ENCODE measurements around the gene SQSTM1.

SQSTM1 gene

GRCh38 chr5:179820483-179821297 is at the start of gene SQSTM1:
Gene SQSTM1, plus strand, starts transcription at chr5:179820905. Its CDS starts 32 bp downstream, at chr5:179820937.
- Histone ChIP-seq H3K4me3 (ENCODE audit: low read length in 2 of 2) (peak within 1 kb of the TSS; percentile 87 to 91), H3K9ac (ENCODE audit: low read depth in 1 of 2, low read length in 2 of 2) (peak within 1 kb of the TSS; percentile 95 to 98), H3K27me3 (ENCODE audit: control insufficient read depth in 2 of 2, insufficient read depth in 2 of 2, low read length in 2 of 2) (no peaks in the 10 kb centered on the region), H3K36me3 (ENCODE audit: control insufficient read depth in 2 of 2, insufficient read depth in 2 of 2, low read length in 2 of 2) (peaks cover 28 to 34% of the 10 kb centered on the region in 2 donors), H3K27ac (ENCODE audit: low read depth in 2 of 2, low read length in 2 of 2) (peak within 1 kb of the TSS; percentile 98 to 99), H3K9me3 (ENCODE audit: control insufficient read depth in 2 of 2, low read length in 2 of 2) (no peaks in the 10 kb centered on the region), H3K4me1 (ENCODE audit: control insufficient read depth in 2 of 2, insufficient read depth in 2 of 2, low read length in 2 of 2) (peaks cover 61 to 62% of the 10 kb centered on the region in 2 donors)

DNA sequence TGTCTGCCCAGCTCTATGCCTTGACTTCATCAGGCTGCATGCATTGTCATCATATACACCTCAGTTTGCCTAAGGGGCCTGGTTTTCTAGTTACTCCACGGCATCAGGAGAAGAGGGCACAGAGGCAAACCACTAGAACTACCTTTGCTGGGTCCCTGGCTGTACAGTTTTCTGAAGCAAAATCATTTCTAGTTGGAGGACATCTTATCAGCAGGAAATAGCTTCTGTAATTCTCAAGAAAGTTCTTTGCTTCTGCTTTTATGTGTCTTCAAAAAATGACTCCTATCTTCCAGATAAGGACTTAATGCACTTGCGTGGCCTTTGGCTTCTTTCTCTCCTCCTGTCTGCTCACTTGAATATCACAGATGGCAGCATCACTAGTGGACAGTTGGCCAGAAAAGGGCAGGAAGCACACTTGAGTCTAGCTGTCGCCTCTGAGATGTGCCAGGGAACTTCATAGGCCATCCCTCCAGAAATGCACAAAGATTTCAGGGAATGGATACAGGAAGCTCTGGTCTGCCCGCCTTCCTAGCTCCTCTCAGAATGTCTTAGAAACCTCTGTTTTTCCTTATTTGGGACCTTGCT is 49.3 kb upstream of the SQSTM1 start:
- peaks cover 70 to 71% of the 10 kb centered on the region in 2 donors for H3K36me3 ChIP-seq (ENCODE audit: control insufficient read depth in 2 of 2, insufficient read depth in 2 of 2, low read length in 2 of 2)
- H3K27me3 ChIP-seq (ENCODE audit: control insufficient read depth in 2 of 2, insufficient read depth in 2 of 2, low read length in 2 of 2): no peaks in the 10 kb centered on the region
- no peaks in the 10 kb centered on the region for H3K9me3 ChIP-seq (ENCODE audit: control insufficient read depth in 2 of 2, low read length in 2 of 2)
- H3K4me3 ChIP-seq (ENCODE audit: low read length in 2 of 2): no peak overlapping the region
- H3K4me1 ChIP-seq (ENCODE audit: control insufficient read depth in 2 of 2, insufficient read depth in 2 of 2, low read length in 2 of 2): peaks cover 3 to 5% of the 10 kb centered on the region in 2 donors
- no peak overlapping the region for H3K9ac ChIP-seq (ENCODE audit: low read depth in 1 of 2, low read length in 2 of 2)
- H3K27ac ChIP-seq (ENCODE audit: low read depth in 2 of 2, low read length in 2 of 2): no peak overlapping the region

DNA sequence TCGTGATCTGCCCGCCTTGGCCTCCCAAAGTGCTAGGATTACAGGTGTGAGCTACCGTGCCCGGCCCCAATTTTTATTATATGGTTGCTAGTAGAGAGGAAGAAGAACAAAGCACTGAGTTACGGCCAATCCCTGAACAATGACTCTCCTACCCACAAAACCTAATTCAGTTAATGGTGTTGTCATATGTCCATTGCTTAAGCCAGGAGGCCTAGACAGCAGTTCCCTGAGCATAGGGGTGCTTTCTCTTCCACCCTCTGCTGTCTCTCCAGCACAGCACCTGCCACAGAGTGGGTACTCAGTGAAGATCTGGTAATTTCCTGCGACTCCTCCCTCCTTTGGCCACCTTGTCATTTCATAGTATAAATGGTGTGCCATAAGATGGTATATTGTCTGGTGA is 48.4 kb upstream of the SQSTM1 start:
- H3K9me3 ChIP-seq (ENCODE audit: control insufficient read depth in 2 of 2, low read length in 2 of 2): no peaks in the 10 kb centered on the region
- no peaks in the 10 kb centered on the region for H3K27me3 ChIP-seq (ENCODE audit: control insufficient read depth in 2 of 2, insufficient read depth in 2 of 2, low read length in 2 of 2)
- H3K27ac ChIP-seq (ENCODE audit: low read depth in 2 of 2, low read length in 2 of 2): no peak overlapping the region
- peaks cover 2 to 5% of the 10 kb centered on the region in 2 donors for H3K4me1 ChIP-seq (ENCODE audit: control insufficient read depth in 2 of 2, insufficient read depth in 2 of 2, low read length in 2 of 2)
- peaks cover 66 to 67% of the 10 kb centered on the region in 2 donors for H3K36me3 ChIP-seq (ENCODE audit: control insufficient read depth in 2 of 2, insufficient read depth in 2 of 2, low read length in 2 of 2)
- H3K4me3 ChIP-seq (ENCODE audit: low read length in 2 of 2): no peak overlapping the region
- no peak overlapping the region for H3K9ac ChIP-seq (ENCODE audit: low read depth in 1 of 2, low read length in 2 of 2)

DNA sequence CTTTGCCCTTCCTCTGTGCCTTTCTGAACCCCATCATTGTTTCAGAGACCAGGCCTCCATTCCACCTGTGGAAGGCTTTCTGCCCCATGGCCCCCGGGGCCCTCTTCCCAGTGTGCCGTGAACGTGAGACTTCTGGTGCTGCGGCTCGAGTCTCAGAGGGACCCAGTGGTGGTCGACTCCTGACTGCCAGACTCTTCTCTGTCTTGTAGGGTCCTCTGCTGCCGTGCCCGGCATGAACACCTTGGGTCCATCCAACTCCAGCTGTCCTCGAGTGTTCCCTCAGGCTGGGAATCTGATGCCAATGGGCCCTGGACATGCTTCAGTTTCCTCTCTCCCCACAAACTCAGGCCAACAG is 47.0 kb upstream of the SQSTM1 start:
- Histone ChIP-seq H3K36me3 (ENCODE audit: control insufficient read depth in 2 of 2, insufficient read depth in 2 of 2, low read length in 2 of 2) (peaks cover 71% of the 10 kb centered on the region in 2 donors), H3K9ac (ENCODE audit: low read depth in 1 of 2, low read length in 2 of 2) (no peak overlapping the region), H3K4me3 (ENCODE audit: low read length in 2 of 2) (no peak overlapping the region)

GRCh38 chr5:179774442-179774841 is 46.3 kb upstream of the SQSTM1 start:
- Histone ChIP-seq H3K27ac (ENCODE audit: low read depth in 2 of 2, low read length in 2 of 2) (no peak overlapping the region), H3K9me3 (ENCODE audit: control insufficient read depth in 2 of 2, low read length in 2 of 2) (no peaks in the 10 kb centered on the region), H3K27me3 (ENCODE audit: control insufficient read depth in 2 of 2, insufficient read depth in 2 of 2, low read length in 2 of 2) (no peaks in the 10 kb centered on the region), H3K36me3 (ENCODE audit: control insufficient read depth in 2 of 2, insufficient read depth in 2 of 2, low read length in 2 of 2) (peaks cover 63 to 68% of the 10 kb centered on the region in 2 donors), H3K9ac (ENCODE audit: low read depth in 1 of 2, low read length in 2 of 2) (no peak overlapping the region), H3K4me3 (ENCODE audit: low read length in 2 of 2) (no peak overlapping the region), H3K4me1 (ENCODE audit: control insufficient read depth in 2 of 2, insufficient read depth in 2 of 2, low read length in 2 of 2) (peaks cover 2 to 5% of the 10 kb centered on the region in 2 donors)

More for the DNA sequence above, 47.0 kb upstream of the SQSTM1 start:
- Histone ChIP-seq H3K9me3 (ENCODE audit: control insufficient read depth in 2 of 2, low read length in 2 of 2) (no peaks in the 10 kb centered on the region), H3K27ac (ENCODE audit: low read depth in 2 of 2, low read length in 2 of 2) (no peak overlapping the region), H3K4me1 (ENCODE audit: control insufficient read depth in 2 of 2, insufficient read depth in 2 of 2, low read length in 2 of 2) (peaks cover 2 to 5% of the 10 kb centered on the region in 2 donors), H3K27me3 (ENCODE audit: control insufficient read depth in 2 of 2, insufficient read depth in 2 of 2, low read length in 2 of 2) (no peaks in the 10 kb centered on the region)

- H3K27ac ChIP-seq (ENCODE audit: low read depth in 2 of 2, low read length in 2 of 2): no peak overlapping the region
- peaks cover 49 to 62% of the 10 kb centered on the region in 2 donors for H3K36me3 ChIP-seq (ENCODE audit: control insufficient read depth in 2 of 2, insufficient read depth in 2 of 2, low read length in 2 of 2)
These were observed 44.2 kb upstream of the SQSTM1 start for GRCh38 chr5:179776411-179776938.

GRCh38 chr5:179777456-179777855 is 43.2 kb upstream of the SQSTM1 start:
- Histone ChIP-seq H3K4me3 (ENCODE audit: low read length in 2 of 2) (no peak overlapping the region), H3K27ac (ENCODE audit: low read depth in 2 of 2, low read length in 2 of 2) (no peak overlapping the region), H3K4me1 (ENCODE audit: control insufficient read depth in 2 of 2, insufficient read depth in 2 of 2, low read length in 2 of 2) (peaks cover 2 to 5% of the 10 kb centered on the region in 2 donors), H3K9ac (ENCODE audit: low read depth in 1 of 2, low read length in 2 of 2) (no peak overlapping the region), H3K9me3 (ENCODE audit: control insufficient read depth in 2 of 2, low read length in 2 of 2) (no peaks in the 10 kb centered on the region), H3K36me3 (ENCODE audit: control insufficient read depth in 2 of 2, insufficient read depth in 2 of 2, low read length in 2 of 2) (peaks cover 42 to 52% of the 10 kb centered on the region in 2 donors), H3K27me3 (ENCODE audit: control insufficient read depth in 2 of 2, insufficient read depth in 2 of 2, low read length in 2 of 2) (no peaks in the 10 kb centered on the region)

More at GRCh38 chr5:179776411-179776938, 44.2 kb upstream of the SQSTM1 start:
- Histone ChIP-seq H3K27me3 (ENCODE audit: control insufficient read depth in 2 of 2, insufficient read depth in 2 of 2, low read length in 2 of 2) (no peaks in the 10 kb centered on the region), H3K9ac (ENCODE audit: low read depth in 1 of 2, low read length in 2 of 2) (no peak overlapping the region), H3K9me3 (ENCODE audit: control insufficient read depth in 2 of 2, low read length in 2 of 2) (no peaks in the 10 kb centered on the region), H3K4me1 (ENCODE audit: control insufficient read depth in 2 of 2, insufficient read depth in 2 of 2, low read length in 2 of 2) (peaks cover 2 to 5% of the 10 kb centered on the region in 2 donors), H3K4me3 (ENCODE audit: low read length in 2 of 2) (no peak overlapping the region)

DNA sequence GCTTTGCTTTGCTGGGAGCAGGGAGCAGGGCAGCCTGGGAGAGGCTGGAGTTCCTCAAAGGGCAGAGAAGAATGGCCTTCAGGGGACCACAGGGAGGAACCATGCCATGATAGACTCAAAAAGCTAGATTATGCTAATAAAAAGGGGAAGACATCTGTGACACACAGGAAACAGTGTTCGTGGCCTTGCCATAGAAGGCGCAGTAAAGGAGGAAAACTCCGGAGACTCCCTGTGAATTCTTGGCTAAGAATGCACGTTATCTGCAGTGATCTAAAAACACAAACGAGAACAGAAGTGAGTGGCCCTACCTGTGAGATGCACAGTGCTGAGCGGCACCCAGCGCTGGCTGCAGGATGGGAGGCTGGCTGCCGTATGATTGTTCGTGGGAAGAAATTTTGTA is 42.8 kb upstream of the SQSTM1 start:
- H3K4me1 ChIP-seq (ENCODE audit: control insufficient read depth in 2 of 2, insufficient read depth in 2 of 2, low read length in 2 of 2): peaks cover 2 to 5% of the 10 kb centered on the region in 2 donors
- peak overlapping the region in 1 of 2 donors; percentile 43 for H3K27ac ChIP-seq (ENCODE audit: low read depth in 2 of 2, low read length in 2 of 2)
- no peaks in the 10 kb centered on the region for H3K9me3 ChIP-seq (ENCODE audit: control insufficient read depth in 2 of 2, low read length in 2 of 2)
- H3K27me3 ChIP-seq (ENCODE audit: control insufficient read depth in 2 of 2, insufficient read depth in 2 of 2, low read length in 2 of 2): no peaks in the 10 kb centered on the region
- H3K4me3 ChIP-seq (ENCODE audit: low read length in 2 of 2): no peak overlapping the region
- H3K36me3 ChIP-seq (ENCODE audit: control insufficient read depth in 2 of 2, insufficient read depth in 2 of 2, low read length in 2 of 2): peaks cover 39 to 50% of the 10 kb centered on the region in 2 donors
- no peak overlapping the region for H3K9ac ChIP-seq (ENCODE audit: low read depth in 1 of 2, low read length in 2 of 2)

GRCh38 chr5:179778591-179778990 is 42.1 kb upstream of the SQSTM1 start:
- Histone ChIP-seq H3K27ac (ENCODE audit: low read depth in 2 of 2, low read length in 2 of 2) (no peak overlapping the region), H3K4me1 (ENCODE audit: control insufficient read depth in 2 of 2, insufficient read depth in 2 of 2, low read length in 2 of 2) (peaks cover 2 to 5% of the 10 kb centered on the region in 2 donors), H3K4me3 (ENCODE audit: low read length in 2 of 2) (no peak overlapping the region), H3K9me3 (ENCODE audit: control insufficient read depth in 2 of 2, low read length in 2 of 2) (no peaks in the 10 kb centered on the region), H3K27me3 (ENCODE audit: control insufficient read depth in 2 of 2, insufficient read depth in 2 of 2, low read length in 2 of 2) (no peaks in the 10 kb centered on the region), H3K9ac (ENCODE audit: low read depth in 1 of 2, low read length in 2 of 2) (no peak overlapping the region), H3K36me3 (ENCODE audit: control insufficient read depth in 2 of 2, insufficient read depth in 2 of 2, low read length in 2 of 2) (peaks cover 32 to 44% of the 10 kb centered on the region in 2 donors)

- H3K9me3 ChIP-seq (ENCODE audit: control insufficient read depth in 2 of 2, low read length in 2 of 2): no peaks in the 10 kb centered on the region
- no peak overlapping the region for H3K9ac ChIP-seq (ENCODE audit: low read depth in 1 of 2, low read length in 2 of 2)
- H3K27me3 ChIP-seq (ENCODE audit: control insufficient read depth in 2 of 2, insufficient read depth in 2 of 2, low read length in 2 of 2): no peaks in the 10 kb centered on the region
- peaks cover 2 to 5% of the 10 kb centered on the region in 2 donors for H3K4me1 ChIP-seq (ENCODE audit: control insufficient read depth in 2 of 2, insufficient read depth in 2 of 2, low read length in 2 of 2)
- H3K27ac ChIP-seq (ENCODE audit: low read depth in 2 of 2, low read length in 2 of 2): no peak overlapping the region
- H3K4me3 ChIP-seq (ENCODE audit: low read length in 2 of 2): no peak overlapping the region
- peaks cover 22 to 33% of the 10 kb centered on the region in 2 donors for H3K36me3 ChIP-seq (ENCODE audit: control insufficient read depth in 2 of 2, insufficient read depth in 2 of 2, low read length in 2 of 2)
These were observed 40.9 kb upstream of the SQSTM1 start for GRCh38 chr5:179779826-179780225.
